Occipital lobe (tissue), 2 donors: Measurements from ENCODE around the gene TRAT1. TPM values are rescaled to one million over a fixed set of nuclear protein-coding genes. Genes with fewer than 3 reads are reported as not detected.
"Not testable (repeated sequence)": the region's sequence is repeated elsewhere in the genome, so short reads cannot be mapped to it uniquely, and the experiment has no call there.

Experiments
- DNase-seq: peaks from one replicate; lab custom pipeline; 2025; lab: John Stamatoyannopoulos, UW
- total RNA-seq: library from RNA; depleted of rRNA; stranded (reverse); fragments of >200 nt; gene quantifications from one replicate; pipeline ENCODE4 v1.2.3, GENCODE V29; 2014

TRAT1 gene
- not detected for total RNA-seq

- no peak for DNase-seq
Observed at GRCh38 chr3:108822123-108822897, at the start of gene TRAT1. TRAT1 (plus strand) TSS chr3:108822786; CDS start chr3:108822928, 142 bp downstream.

GRCh38 chr3:108775649-108776048 lies 46.9 kb upstream of the TRAT1 start:
- DNase-seq: no peak

- DNase-seq: no peak
Observed at GRCh38 chr3:108779496-108779895, 43.1 kb upstream of the TRAT1 start.

- no peak for DNase-seq
Observed at GRCh38 chr3:108780235-108780634, 42.4 kb upstream of the TRAT1 start.

GRCh38 chr3:108791473-108791872 lies 31.1 kb upstream of the TRAT1 start:
- no peak for DNase-seq

- DNase-seq: no peak
Observed at GRCh38 chr3:108804437-108804836, 18.1 kb upstream of the TRAT1 start.

GRCh38 chr3:108804966-108805365 lies 17.6 kb upstream of the TRAT1 start:
- DNase-seq: no peak

GRCh38 chr3:108806316-108806715 lies 16.3 kb upstream of the TRAT1 start:
- DNase-seq: no peak

- DNase-seq: no peak
Observed at GRCh38 chr3:108818404-108818803, 4.2 kb upstream of the TRAT1 start.

- DNase-seq: no peak
Observed at GRCh38 chr3:108820586-108820985, 2.0 kb upstream of the TRAT1 start.

GRCh38 chr3:108823227-108823626 lies 641 bp downstream of the TRAT1 start:
- no peak for DNase-seq

- DNase-seq: not testable (repeated sequence)
Observed at GRCh38 chr3:108823803-108824202, 1.2 kb downstream of the TRAT1 start.

GRCh38 chr3:108826309-108827187 lies 4.0 kb downstream of the TRAT1 start:
- DNase-seq: no peak

GRCh38 chr3:108830381-108830780 lies 7.8 kb downstream of the TRAT1 start:
- DNase-seq: no peak

GRCh38 chr3:108830991-108831614 lies 8.5 kb downstream of the TRAT1 start:
- no peak for DNase-seq

GRCh38 chr3:108833611-108834010 lies 11.0 kb downstream of the TRAT1 start:
- DNase-seq: no peak

GRCh38 chr3:108834551-108834950 lies 12.0 kb downstream of the TRAT1 start:
- DNase-seq: no peak

- DNase-seq: no peak
Observed at GRCh38 chr3:108835101-108835500, 12.5 kb downstream of the TRAT1 start.

- DNase-seq: no peak
Observed at GRCh38 chr3:108838436-108838835, 15.8 kb downstream of the TRAT1 start.

- no peak for DNase-seq
Observed at GRCh38 chr3:108845709-108846293, 23.2 kb downstream of the TRAT1 start.

GRCh38 chr3:108847187-108847586 lies 24.6 kb downstream of the TRAT1 start:
- no peak for DNase-seq

GRCh38 chr3:108849075-108849474 lies 26.5 kb downstream of the TRAT1 start:
- DNase-seq: no peak
